ENCODE results near the gene EIF2A.
"Not testable (repeated sequence)": the region's sequence is repeated elsewhere in the genome, so short reads cannot be mapped to it uniquely, and the experiment has no call there.

EIF2A gene

GRCh38 chr3:150546226-150547044, at the start of gene EIF2A, which contains the start of gene SERP1:
Gene EIF2A (plus strand): TSS chr3:150546787. CDS start chr3:150546803, 16 bp downstream.
Gene SERP1 (minus strand): TSS chr3:150546496. CDS start chr3:150546135, 361 bp downstream.
- peak; percentile 93 for DNase-seq

- no peak for DNase-seq
Observed at GRCh38 chr3:150497956-150498355, 48.6 kb upstream of the EIF2A start.

GRCh38 chr3:150500960-150501359, 45.6 kb upstream of the EIF2A start:
- DNase-seq = not testable (repeated sequence)

GRCh38 chr3:150503402-150504099, 43.0 kb upstream of the EIF2A start:
- no peak for DNase-seq

GRCh38 chr3:150504483-150504882, 42.1 kb upstream of the EIF2A start:
- DNase-seq = no peak

GRCh38 chr3:150508401-150508800, 38.2 kb upstream of the EIF2A start:
- no peak for DNase-seq

GRCh38 chr3:150509780-150510179, 36.8 kb upstream of the EIF2A start:
- DNase-seq = no peak

- DNase-seq = no peak
Observed at GRCh38 chr3:150511122-150511821, 35.3 kb upstream of the EIF2A start.

- DNase-seq = no peak
Observed at GRCh38 chr3:150515210-150515609, 31.4 kb upstream of the EIF2A start.

- no peak for DNase-seq
Observed at GRCh38 chr3:150519026-150519425, 27.6 kb upstream of the EIF2A start.

- DNase-seq = no peak
Observed at GRCh38 chr3:150520408-150520807, 26.2 kb upstream of the EIF2A start.

- no peak for DNase-seq
Observed at GRCh38 chr3:150521463-150521862, 25.1 kb upstream of the EIF2A start.

- DNase-seq = no peak
Observed at GRCh38 chr3:150523538-150523937, 23.0 kb upstream of the EIF2A start.

GRCh38 chr3:150527464-150528255, 18.9 kb upstream of the EIF2A start:
- no peak for DNase-seq

GRCh38 chr3:150528354-150528797, 18.2 kb upstream of the EIF2A start:
- DNase-seq = no peak

- DNase-seq = no peak
Observed at GRCh38 chr3:150531775-150532174, 14.8 kb upstream of the EIF2A start.

GRCh38 chr3:150535204-150535603, 11.4 kb upstream of the EIF2A start:
- DNase-seq = peak; percentile 78

- DNase-seq = no peak
Observed at GRCh38 chr3:150538324-150539208, 8.0 kb upstream of the EIF2A start.

GRCh38 chr3:150540297-150540696, 6.3 kb upstream of the EIF2A start:
- no peak for DNase-seq

GRCh38 chr3:150540991-150541390, 5.6 kb upstream of the EIF2A start:
- no peak for DNase-seq

- no peak for DNase-seq
Observed at GRCh38 chr3:150543128-150543527, 3.5 kb upstream of the EIF2A start.

- DNase-seq = no peak
Observed at GRCh38 chr3:150543531-150543930, 3.1 kb upstream of the EIF2A start.

All from NCI-H2029 treated with DMSO at 0.1 percent for 48 hours (cell line).